Stimulated activated CD4-positive, alpha-beta T cell treated with anti-CD3 and anti-CD28 coated beads, Interleukin-2, amount 100 ng/mL, for 4 hours (primary cell): ENCODE data around the gene SLC19A1.

ENCODE experiments used
- DNase-seq: peaks from one replicate; pipeline ENCODE4 v3.0.0-alpha.2; 2020; ENCODE audit warnings: low read depth

SLC19A1 gene

GRCh38 chr21:45516671-45517151 lies 25.5 kb downstream of the SLC19A1 start:
- DNase-seq, result no peak

DNA sequence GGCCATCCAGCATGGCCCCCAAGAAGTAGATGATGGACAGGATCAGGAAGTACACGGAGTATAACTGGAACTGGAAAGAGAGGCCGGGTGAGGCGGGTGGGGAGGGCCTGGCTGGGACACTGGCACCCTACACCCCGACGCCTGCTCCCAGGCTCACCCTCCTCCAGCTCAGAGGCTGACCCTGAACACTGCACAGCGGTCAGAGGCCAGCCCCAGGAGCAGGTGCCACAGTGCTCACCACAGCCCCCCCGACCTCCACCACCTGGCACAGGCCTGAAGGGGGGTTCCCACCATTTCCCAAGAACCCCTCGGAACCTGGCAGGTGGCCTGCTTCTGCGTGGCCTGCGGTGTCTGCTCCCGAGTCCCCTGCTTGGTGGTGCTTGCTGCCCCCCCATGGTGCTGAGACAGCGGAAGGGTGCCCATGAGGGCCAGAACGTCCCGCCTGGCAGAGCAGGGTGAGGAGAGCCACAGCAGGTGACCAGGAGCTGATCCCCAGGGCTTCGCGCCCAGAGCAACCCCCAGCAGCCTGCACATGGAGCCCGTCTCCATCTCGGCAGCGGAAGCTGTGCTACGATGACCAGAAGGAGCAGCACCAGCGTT lies 26.1 kb downstream of the SLC19A1 start:
- DNase-seq, result no peak

DNA sequence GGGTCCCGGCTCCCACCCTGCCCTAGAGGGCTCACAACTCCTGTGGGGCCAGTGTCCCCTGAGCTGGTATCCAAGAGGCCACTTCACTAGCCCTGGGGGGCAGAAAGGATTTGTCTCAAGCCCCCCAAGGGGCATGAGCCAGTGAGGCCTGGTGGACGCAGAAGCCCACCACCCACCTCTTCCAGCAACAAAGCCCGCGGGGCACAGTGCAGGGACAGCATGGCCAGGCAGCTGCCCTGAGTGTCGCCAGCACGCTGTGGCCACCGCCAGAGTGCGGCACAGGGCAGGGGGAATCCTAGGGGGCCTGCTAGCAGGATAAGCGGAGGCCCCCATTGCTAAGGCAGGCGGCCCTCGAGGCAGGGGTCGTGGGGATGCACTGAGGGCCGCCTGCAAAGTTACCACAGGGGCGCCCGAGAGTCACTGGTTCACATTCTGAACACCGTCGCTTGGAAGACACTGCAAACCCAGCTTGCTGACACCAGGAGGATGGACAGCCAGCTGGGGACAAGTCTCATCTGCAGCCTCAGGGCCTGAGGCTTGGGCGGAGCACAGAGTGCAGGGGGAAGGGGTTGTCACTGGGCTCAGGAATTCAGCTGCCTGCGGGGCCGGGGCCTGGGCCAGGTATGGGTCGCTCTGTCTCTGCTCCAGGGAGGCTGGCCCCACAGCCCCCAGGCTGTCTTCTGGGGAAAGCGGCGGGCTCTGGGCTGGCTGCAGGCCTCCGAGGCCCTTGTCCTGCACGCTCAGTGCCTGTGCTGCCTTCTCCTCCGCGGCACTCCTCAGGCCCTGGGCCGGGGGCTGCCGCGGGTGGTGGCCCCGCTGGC lies 26.8 kb downstream of the SLC19A1 start:
- DNase-seq, result no peak

GRCh38 chr21:45514311-45515021 lies 27.8 kb downstream of the SLC19A1 start:
- no peak for DNase-seq

GRCh38 chr21:45513741-45514310 lies 28.4 kb downstream of the SLC19A1 start:
- DNase-seq, result no peak

- DNase-seq, result no peak
These were observed 29.1 kb downstream of the SLC19A1 start for GRCh38 chr21:45513003-45513717.

GRCh38 chr21:45512626-45513002 lies 29.6 kb downstream of the SLC19A1 start:
- DNase-seq, result no peak

DNA sequence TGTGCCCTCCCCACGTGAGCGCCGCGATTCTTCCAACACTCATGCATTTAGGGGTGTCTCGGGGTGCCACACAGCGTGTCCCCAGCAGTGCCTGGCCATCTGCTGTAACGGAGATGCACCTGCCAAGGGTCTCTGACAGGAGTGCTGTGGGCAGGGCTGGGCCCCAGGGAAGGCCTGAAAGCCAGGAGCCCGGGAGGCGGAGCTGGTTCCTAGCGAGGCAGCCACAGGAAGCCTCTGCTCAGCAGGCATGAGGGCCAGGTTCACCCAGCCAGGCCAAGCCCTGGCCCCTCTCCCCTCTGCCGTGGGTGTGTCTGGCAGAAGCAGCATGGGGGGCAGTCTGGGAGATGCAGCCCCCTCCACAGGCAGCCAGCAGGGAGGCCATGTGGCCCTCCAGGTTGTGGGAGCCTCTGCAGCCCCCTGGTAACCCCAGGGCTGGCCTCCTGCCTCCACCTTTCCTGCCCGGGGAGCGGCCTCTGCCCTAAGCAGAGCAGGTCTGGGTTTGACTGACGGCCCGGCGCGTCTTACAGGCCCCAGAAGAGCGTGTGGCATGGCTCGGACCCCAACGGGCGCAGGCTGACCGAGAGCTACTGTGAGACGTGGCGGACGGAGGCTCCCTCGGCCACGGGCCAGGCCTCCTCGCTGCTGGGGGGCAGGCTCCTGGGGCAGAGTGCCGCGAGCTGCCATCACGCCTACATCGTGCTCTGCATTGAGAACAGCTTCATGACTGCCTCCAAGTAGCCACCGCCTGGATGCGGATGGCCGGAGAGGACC lies 30.4 kb downstream of the SLC19A1 start:
- DNase-seq, result no peak

GRCh38 chr21:45511007-45511406 lies 31.2 kb downstream of the SLC19A1 start:
- no peak for DNase-seq

DNA sequence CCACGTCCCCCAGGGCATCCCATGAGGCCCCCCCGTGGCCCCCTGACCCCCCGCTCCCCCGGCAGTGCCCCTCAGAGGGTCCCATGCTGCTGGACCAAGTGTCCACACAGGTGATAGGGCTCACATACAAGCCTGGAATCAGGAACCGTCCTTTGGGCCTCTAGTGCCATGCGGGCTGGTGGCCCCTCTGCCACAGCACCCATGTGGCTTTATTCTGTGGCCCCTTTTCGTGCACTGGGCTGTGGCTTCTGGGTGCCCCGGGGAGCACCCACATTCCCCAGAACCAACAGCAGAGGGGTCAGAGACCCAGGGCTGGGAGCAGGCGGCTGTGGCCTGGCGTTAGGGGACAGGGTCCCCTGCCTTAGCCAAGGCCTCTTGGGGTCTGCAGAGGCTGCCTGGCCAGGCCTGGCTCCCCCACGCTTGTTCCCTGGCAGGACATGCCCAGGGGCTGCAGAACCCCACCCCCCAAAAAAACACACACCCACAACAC lies 31.7 kb downstream of the SLC19A1 start:
- DNase-seq, result no peak

- DNase-seq, result no peak
These were observed 32.4 kb downstream of the SLC19A1 start for GRCh38 chr21:45509566-45510465.

DNA sequence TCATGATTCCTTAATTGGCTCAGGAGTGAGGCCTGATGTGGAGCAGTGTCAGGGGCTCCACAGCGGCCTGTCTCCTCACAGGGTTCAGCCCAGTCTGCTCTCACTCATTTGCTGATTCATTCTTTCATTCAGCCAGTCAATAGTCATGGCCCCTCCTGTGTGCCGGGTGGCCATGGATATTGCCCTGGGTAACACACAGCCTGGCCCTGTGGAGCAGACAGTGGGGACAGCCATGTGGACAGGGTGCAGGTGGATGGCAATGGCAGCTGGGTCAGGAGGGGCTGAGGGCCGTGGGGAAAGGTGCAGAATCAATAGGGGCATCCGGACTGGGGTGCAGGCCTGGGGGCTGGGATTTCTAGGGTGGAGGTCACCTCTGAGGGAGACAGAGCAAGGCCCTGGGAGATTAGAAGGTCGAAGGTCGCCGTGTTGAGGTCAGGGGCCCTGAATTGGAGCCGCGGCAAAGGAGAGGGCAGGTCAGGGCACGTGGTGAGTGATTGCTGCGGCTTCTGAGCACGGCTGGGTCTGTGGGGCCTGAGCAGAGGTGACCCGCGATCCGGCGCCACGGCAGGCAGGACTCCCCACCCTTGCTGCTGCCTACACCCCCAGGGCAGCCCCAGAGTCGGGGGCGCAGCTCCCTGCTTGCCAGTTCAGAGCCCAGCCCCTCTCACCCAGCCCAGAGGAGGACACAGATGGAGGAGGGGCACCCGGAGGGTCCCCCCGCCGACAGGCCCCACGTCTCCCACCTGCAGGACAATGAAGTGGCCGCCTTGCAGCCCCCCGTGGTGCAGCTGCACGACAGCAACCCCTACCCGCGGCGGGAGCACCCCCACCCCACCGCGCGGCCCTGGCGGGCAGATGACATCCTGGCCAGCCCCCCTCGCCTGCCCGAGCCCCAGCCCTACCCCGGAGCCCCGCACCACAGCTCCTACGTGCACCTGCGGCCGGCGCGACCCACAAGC lies 33.4 kb downstream of the SLC19A1 start:
- no peak for DNase-seq

DNA sequence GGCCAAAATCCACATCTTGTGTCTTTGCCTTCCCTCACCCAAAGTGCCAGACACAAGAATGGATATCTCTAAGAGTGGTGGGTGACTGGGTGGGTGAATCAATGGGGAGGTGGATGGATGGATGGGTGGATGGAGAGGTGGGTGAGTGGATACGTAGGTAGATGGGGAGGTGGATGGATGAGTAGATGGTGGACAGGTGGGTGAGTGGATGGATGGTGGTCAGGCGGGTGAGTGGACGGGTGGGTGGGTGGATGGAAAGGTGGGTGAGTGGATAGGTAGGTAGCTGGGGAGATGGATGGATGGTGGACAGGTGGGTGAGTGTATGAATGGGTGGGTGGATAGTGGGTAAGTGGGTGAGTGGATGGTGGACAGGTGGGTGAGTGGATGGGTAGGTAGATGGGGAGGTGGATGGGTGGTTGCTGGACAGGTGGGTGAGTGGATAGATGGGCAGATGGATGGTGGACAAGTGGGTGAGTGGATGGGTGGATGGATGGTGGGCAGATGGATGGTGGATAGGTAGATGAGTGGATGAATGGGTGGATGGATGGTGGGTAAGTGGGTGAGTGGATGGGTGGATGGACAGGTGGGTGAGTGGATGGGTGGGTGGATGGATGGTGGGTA lies 34.2 kb downstream of the SLC19A1 start:
- no peak for DNase-seq

- no peak for DNase-seq
These were observed 34.7 kb downstream of the SLC19A1 start for GRCh38 chr21:45507523-45507875.

- DNase-seq, result no peak
These were observed 35.3 kb downstream of the SLC19A1 start for GRCh38 chr21:45506836-45507522.

- DNase-seq, result no peak
These were observed 35.9 kb downstream of the SLC19A1 start for GRCh38 chr21:45506241-45506817.

- DNase-seq, result no peak
These were observed 36.7 kb downstream of the SLC19A1 start for GRCh38 chr21:45505416-45506021.
